Hepatic stellate cell (primary cell): ENCODE data around the gene MCF2L.
A peak's percentile ranks its signal among the peaks of the same experiment; 100 is the strongest.
"Not testable (repeated sequence)": the region's sequence is repeated elsewhere in the genome, so short reads cannot be mapped to it uniquely, and the experiment has no call there.

Source experiments
- DNase-seq: peaks from one replicate; pipeline ENCODE4 v3.0.0; 2011; ENCODE audit warnings: low spot score

MCF2L gene

GRCh38 chr13:113052206-113052605, 83.2 kb downstream of the MCF2L start:
- no peak for DNase-seq

GRCh38 chr13:113052971-113053370, 84.0 kb downstream of the MCF2L start:
- no peak for DNase-seq

GRCh38 chr13:113053376-113053775, 84.4 kb downstream of the MCF2L start:
- no peak for DNase-seq

GRCh38 chr13:113053801-113054604, 85.0 kb downstream of the MCF2L start:
- no peak for DNase-seq

- DNase-seq: no peak
Measured at GRCh38 chr13:113057084-113057483, 88.1 kb downstream of the MCF2L start.

- not testable (repeated sequence) for DNase-seq
Measured at GRCh38 chr13:113057559-113057958, 88.5 kb downstream of the MCF2L start.

GRCh38 chr13:113058129-113058987, 89.3 kb downstream of the MCF2L start:
- no peak for DNase-seq

GRCh38 chr13:113058988-113059850, 90.2 kb downstream of the MCF2L start:
- DNase-seq: no peak

- DNase-seq: no peak
Measured at GRCh38 chr13:113059891-113060290, 90.9 kb downstream of the MCF2L start.

GRCh38 chr13:113060557-113061270, 91.7 kb downstream of the MCF2L start:
- no peak for DNase-seq

GRCh38 chr13:113061271-113061625, 92.2 kb downstream of the MCF2L start:
- no peak for DNase-seq

GRCh38 chr13:113061796-113062425, 92.9 kb downstream of the MCF2L start:
- DNase-seq: no peak

GRCh38 chr13:113062691-113063090, 93.7 kb downstream of the MCF2L start:
- no peak for DNase-seq

GRCh38 chr13:113063091-113063491, 94.1 kb downstream of the MCF2L start:
- no peak for DNase-seq

GRCh38 chr13:113064000-113064533, 95.1 kb downstream of the MCF2L start:
- DNase-seq: no peak

- DNase-seq: peak; percentile 73
Measured at GRCh38 chr13:113064534-113065405, 95.8 kb downstream of the MCF2L start.

GRCh38 chr13:113065406-113066141, 96.6 kb downstream of the MCF2L start:
- DNase-seq: no peak

GRCh38 chr13:113066142-113066455, 97.1 kb downstream of the MCF2L start:
- DNase-seq: no peak

GRCh38 chr13:113066746-113067145, 97.7 kb downstream of the MCF2L start:
- DNase-seq: no peak
